M059J (cell line): ENCODE data around the gene PDXP. TPM values are rescaled to one million over a fixed set of nuclear protein-coding genes. Genes with fewer than 3 reads are reported as not detected.

ENCODE experiments used
- DNase-seq: peaks from one replicate; pipeline ENCODE4 v3.0.0-alpha.2; 2012; ENCODE audit warnings: low read depth
- total RNA-seq: library from RNA; depleted of rRNA; stranded (reverse); fragments of >200 nt; shearing (Covaris generic); gene quantifications from 2 replicates; pipeline ENCODE4 v1.2.3, GENCODE V29; 2014

The PDXP gene
- total RNA-seq, 1 experiment from 2014 or later: 32.6 TPM

DNA sequence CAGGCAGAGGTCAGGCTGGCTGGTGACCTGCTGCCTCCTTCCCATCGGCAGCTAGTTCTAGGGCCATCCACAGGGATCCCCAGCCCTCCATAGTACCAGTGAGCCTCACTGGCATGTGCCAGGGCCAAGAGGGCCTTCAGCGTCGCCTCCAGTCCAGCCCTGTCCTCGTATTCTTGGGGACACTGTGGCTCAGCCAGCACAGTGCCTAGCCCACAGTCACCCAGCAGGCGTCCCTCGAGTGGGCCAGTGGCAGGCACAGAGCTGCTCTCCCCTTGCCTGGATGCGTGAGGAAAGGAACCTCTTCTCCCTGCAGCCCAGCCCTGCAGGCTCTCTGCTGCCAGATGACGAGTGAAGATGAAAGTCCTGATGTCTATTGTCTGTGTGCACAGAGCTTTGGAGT is 29.7 kb upstream of the PDXP start:
- no peak for DNase-seq

DNA sequence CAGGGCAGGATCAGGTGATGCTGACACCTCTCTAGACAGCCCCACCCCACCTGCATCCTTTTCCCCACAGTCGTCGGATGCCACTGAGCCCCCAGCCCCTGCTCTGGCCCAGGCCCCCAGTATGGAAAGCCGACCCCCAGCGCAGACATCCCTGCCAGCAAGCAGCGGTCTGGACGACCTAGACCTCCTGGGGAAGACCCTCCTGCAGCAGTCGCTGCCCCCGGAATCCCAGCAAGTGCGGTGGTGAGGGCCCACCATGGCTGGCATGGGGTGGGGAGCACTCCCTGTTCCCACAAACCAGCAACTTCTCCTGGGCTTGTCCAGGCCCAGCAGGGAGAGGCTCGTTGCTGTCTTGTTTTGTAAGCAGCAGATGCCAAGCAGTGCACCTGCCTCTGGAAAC is 28.6 kb upstream of the PDXP start:
- no peak for DNase-seq

DNA sequence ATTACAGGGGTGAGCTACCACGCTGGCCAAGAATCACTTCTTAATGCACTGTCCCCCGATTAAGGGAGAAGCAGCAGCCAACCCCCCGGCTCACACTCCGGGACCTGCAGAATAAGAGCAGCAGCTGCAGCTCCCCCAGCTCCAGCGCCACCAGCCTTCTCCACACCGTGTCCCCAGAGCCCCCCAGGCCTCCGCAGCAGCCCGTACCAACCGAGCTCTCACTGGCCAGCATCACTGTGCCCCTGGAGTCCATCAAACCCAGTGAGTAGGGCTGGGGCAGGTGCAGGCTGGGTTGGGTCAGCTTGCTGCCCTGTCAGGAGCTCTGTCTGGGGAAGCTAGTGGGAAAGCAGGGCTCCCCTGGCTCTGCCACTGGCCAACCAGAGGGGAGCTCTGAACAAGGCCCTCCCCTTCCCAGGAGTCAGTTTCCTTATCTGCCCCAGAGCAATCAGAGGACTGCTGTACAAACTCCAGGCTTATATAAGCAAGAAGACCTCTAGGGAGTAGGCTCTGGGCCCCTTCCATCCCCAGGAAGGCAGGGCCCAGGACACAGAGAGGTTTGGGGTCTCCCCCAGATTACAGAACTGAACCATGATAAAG is 27.6 kb upstream of the PDXP start:
- DNase-seq: no peak

DNA sequence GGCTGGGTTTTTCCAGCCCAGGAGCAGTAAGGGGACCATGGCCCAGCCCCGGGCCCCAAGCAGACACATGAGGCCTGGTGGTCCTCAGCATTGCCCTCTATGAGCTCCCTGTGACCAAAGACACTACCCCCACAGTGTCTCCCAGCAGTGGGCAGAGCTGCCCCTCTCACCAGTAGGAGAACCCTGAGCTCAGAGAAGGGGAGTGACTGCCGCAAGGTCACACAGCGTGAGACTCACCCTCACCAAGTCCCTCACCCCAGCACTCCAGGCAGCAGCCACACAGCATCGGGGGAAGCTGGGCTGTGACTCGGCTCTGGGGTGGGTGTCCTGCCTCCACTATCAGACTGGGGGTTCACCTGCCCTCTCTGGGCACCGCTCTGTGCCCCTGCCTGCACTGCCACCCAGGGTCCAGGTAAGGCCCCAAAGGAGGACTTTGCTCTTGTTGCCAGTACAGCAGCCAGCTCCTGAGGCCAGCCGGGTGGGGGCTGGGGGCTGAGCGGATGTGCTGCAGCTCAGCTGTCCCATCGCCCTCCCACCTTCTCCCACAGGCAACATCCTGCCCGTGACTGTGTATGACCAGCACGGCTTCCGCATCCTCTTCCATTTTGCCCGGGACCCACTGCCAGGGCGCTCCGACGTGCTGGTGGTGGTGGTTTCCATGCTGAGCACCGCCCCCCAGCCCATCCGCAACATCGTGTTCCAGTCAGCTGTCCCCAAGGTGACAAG is 26.9 kb upstream of the PDXP start:
- DNase-seq: no peak

DNA sequence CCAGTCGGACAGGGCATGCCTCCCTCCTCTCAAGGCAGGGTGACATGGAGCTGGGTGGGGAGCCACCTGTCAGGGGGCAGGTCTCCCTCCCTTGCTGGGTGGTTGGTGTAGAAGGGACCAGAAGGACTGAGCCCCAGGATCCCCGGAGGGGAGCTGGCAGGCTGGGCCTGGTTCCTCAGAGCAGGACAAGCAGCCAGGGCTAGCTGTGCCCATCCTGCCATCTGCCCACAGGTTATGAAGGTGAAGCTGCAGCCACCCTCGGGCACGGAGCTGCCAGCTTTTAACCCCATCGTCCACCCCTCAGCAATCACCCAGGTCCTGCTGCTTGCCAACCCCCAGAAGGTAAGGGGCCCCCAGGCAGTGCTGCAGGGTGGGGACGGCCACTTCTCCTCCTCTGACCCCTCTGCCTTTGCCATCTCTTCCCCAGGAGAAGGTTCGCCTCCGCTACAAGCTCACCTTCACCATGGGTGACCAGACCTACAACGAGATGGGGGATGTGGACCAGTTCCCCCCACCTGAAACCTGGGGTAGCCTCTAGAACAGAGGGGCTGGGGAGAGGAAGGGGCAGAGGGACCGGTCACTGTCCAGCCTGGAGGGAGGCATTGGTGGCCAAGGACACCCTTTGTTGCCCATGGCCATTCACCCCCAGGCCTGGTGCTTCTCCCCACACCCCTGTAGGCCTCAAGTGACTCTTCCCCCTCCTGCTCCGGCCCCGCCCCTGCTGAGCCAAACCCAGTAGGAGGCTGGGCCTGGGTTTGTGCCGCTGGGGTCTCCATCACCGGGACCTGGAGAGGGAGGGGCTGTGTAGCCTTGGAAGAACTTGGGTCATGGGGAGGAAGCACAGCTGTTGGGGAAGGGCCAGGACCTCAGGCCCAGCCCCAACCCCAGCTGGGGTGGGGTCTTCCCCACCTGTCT is 26.1 kb upstream of the PDXP start:
- DNase-seq: no peak

DNA sequence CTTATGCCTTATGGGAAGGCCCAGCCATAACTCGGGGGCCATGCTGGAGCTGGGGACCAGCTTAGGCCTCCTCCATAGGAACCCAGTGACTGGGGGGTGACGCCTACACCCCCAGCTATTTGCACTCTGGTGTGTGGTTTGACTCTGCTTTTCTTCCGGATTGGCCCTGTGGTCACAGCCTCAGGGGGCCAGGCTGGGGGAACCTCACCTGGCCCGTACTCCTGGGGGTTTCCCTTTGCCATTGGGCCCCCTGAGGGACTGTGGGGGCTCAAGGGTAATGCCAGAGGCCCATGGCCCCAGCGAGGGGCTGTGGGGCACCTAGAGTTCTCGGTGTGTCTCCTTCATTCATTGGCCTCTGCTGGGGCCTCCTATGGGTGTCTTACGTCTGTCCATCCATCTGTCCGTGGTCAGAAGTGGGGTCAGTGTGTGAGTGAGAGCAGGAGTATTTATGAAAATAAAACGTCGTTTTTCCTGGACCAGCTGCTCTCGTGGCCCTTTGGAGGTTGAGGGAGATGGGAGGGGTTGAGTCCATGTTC is 25.4 kb upstream of the PDXP start:
- no peak for DNase-seq

DNA sequence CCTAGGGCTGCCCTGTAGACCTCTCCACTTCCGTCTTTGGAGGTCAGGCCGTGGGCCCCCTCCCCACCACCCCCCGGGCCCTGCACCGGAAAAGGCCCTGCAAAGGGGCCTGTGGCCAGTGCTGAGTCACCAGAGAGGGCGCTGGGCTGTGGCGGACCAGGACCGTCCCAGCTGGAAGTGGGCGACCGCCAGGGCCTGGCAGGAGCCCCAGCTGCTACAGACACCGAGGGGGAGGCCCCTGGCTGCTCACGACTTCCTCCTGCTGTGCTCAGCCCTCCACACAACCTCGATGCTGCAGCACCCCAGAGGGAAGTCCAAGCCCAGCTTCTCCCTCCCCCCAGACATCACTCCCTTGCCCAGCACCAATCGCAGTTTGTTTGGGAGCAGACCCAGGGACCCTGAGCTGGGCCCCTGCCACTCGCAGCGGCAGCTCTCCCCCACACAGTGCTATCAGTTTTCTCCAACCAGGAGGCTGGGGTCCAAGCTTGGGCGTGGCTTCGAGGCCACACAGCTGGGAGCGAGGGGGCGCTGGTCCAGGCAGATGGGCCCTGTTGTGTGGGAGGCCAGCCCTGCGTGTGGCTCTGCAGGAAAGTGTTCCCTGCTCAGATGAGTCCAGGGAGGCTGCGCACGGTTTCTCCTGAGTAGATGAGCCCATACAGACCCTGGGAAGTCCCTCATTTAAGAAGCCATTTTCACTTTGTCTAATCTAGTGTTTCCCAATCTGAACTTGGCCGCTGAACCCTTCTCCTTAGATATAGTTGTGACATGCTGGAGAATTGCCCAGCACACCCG is 24.7 kb upstream of the PDXP start:
- peak; percentile 81 for DNase-seq

DNA sequence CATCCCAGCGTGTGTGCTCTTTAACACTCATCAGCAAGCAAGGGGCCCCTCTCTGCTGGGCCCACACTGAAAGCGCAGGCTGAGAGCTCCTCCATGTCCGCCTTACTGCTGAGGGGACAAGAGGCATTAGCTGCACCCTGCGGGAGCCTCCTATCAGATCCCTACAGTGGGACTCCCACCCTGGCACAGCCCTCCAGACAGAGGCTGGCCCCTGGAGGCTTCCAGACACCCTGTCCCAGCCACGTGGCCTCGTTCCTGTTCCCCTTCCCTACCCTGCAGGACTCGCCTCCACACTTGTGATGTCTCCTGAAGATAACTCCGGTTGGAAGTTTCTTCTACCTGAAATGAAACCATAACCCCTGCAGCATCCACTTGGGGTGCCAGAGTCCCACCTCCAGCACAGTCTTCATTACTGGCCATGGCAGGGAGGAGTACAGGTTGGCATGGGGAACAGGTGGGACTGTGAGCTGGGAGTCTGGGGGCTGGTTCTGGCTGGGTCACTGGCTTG is 24.1 kb upstream of the PDXP start:
- peak; percentile 14 for DNase-seq

DNA sequence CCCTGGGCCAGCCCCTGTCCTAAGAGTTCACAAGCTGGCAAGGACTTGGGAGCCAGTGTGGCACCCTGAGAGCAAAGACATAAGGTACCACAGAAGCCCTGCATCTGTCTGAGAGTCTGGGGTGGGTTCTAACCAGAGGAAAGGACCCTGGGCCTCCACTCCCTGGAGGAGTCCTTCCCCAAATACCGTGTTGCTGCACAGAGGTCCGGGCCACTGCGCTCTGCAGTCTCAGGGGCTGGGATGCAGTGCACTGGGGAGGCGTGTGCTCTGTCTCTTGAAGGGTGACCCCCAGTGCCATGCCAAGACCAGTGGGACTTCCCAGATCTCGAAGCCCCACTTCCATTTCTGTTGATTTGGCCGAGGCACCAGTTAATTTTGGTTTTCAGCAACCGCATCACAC is 23.4 kb upstream of the PDXP start:
- DNase-seq: no peak

DNA sequence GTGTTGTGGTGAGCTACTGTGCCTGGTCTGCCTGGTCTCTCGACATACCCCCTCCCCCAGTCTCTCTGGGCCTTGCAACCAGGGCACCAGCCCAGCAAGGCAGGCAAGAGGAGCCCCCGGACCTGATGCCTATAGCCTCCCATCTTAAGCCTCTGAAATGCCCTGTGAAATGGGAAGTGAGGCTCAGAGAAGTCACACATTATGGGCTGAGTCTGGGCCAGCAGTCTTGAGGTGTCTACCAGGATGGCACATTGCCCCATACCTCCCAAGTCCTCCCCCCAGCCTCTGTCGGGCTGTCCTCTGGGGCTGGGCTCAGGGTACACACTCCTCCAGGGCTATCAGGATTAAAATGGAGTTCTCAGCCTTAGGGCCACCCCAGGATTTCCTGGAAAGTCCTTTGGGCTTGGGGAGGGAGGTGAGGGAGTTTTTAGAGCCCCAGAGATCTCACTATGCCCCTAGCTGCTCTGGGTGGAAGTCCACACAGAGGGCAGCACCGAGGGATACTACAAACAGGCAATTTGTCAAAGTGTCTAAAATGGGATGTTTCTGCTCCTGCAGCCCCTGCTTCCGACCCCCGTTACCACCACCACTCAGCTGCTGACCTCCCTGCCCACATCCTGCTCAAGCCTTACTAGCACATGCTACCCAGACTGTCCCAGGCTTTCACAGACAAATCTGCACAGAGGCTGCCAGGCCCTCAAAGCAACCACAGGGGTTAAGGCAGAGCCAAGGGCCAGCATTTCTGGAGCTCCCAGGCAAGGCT is 22.2 kb upstream of the PDXP start:
- DNase-seq: peak; percentile 83

DNA sequence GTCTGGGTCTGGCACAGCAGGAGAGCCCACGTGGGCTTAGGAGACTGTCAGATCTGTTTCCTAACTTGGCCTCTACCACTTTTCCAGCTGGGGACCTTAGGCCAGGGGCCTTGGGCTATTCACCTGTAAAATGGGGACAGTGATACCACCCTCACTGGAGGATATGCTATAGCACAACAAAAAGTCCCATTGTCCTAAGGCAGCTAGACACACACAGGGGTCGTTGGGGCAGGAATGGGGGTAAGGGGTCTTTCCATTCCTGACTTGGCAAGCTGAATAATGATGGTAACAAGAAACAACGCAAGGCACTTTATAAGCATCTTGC is 21.6 kb upstream of the PDXP start:
- no peak for DNase-seq

DNA sequence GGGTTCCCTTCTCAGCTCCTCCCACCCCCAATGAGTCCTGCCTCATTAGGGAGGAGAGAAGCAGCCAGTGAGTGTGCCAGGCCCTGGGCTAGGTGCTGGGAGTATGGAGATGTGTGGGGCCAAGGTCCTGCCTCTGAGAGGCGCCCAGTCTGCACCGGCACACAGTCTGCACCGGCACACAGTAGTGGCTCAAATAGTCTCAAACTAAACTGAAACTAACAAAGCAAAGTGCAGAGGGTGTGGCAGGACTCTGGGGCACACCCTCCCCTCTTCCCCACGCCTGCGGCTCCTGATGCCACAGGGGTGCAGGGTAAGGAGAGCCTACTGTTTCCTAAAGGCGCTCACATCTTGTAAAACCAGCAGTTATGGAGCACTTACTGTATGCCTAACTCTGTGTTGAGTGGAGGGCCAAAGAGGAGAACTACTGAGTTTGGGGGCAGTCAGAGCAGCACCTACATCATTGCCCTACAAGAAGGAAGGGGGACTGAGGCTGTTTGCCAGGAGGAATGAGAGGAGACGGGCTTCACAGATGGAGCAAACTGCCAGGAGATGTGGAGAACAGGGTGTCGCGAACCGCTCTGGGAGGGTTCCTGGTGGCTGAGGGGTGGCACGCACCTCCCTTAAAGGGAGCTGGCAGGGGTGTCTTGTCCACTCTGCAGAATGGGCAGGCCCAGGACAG is 20.0 kb upstream of the PDXP start:
- DNase-seq: no peak

DNA sequence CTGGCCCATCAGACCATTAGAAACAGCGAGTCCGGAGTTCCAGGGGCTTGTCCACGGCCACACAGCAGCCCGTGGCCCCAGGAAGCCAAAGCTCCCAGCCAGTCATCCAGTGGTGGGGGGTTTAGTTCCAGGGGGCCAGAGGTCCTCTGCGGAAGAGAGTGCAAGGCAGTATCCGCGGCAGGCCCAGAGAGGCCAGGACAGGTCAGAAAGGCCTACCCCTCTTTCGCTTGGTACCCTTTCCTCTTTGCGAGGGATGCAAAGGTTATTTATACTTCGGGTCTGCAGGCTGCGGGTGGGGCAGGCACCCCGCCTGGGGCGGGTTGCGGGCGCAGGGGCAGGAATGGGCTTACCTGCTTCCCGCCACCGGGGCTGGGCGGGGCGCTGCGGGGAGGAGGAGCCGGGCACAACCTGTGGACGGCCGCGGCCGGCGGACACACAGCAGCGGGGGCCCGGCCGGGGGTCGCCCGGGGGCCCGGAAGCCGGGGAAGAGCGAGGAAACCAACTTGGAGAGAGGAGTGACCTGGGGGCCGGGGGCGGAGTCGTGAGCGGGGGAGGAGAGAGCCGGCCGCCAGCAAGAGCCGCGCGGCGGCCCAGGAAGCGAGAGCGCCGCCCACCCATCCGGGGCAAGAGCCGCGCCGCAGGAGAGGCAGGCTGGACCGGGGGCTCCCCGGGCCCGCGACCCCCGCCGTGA is 19.3 kb upstream of the PDXP start, which contains the start of gene SH3BP1:
Gene SH3BP1, plus strand, starts transcription at position 600 of the 691 bp plus-strand sequence. CDS start 119 bp downstream, outside the sequence.
- DNase-seq: no peak

DNA sequence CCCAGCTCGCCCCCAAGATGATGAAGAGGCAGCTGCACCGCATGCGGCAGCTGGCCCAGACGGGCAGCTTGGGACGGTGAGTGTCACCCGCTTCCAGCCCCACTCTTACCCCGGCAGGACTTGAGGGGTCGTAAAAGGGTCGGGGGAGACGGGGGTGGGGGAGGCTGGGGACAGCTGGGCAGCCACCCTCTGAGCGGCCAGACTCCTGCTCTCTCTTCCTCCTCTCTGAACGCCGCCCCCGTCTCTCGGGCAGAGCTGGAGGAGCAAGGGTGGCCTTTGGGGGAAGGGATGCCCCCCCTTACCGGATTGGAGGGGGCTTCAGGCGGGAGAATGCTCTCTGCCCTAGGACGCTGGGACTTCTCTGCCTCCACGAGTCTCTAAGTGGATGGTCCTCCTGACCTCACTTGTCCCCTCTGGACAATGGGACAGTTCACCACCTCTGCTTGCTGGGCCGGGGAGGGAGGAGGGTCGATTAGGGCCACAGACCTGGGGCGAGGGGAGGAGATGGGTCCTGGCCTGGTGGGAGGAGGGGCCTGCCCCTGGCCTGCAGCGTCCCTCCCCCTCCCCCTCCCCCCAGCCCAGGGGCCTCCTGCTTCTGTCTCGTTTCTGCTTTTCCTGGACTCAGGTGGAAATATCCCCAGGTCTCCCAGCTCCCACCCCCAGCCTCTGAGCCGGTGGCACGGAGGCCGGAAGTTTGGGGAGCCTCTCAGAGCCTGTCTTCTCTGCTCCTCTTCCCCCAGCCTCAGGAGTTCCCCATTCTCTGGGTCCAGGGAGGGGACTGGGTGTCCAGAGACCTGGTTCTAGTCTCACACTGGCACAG is 18.5 kb upstream of the PDXP start:
- DNase-seq: no peak

DNA sequence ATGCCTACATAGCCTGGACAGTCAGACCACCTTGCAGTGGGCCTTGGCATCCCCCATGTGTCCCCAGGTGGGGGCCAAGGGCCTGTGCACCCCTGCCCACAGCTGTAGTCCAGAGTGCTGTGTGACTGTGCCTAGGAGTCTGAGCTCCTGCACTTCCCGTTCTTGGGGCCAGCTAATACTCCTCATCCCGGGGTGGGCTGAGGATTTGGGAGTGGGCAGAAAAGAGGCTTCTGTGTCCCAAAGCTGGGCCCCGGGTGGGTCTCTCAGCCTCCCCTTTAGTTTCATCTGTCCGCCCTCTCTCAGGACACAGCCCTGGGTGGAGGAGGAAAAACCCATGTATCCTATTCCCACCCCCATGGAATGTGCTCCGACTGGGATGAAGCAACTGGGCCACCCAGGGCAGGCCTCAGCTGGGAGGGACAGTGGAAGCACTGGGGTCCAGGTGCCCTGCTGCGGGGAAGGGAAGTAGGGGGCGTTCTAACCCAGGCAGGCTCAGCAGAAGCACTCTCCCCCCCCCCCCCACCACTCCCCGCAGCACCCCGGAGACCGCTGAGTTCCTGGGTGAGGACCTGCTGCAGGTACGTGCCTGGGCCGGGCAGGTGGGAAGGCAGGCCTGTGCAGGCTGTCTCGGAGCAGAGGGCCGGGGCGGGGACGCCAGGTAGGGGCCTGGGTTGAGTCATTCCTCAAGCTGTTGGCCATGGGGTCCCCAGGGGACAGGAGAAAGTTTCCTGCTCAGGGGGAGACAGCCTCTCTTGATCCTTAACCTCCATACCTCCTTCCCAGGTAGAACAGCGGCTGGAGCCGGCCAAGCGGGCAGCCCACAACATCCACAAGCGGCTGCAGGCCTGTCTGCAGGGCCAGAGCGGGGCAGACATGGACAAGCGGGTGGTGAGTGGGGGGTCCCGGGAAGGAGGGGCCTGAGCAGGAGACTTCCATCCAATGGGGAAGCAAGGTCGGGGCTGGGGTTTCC is 17.6 kb upstream of the PDXP start:
- no peak for DNase-seq

DNA sequence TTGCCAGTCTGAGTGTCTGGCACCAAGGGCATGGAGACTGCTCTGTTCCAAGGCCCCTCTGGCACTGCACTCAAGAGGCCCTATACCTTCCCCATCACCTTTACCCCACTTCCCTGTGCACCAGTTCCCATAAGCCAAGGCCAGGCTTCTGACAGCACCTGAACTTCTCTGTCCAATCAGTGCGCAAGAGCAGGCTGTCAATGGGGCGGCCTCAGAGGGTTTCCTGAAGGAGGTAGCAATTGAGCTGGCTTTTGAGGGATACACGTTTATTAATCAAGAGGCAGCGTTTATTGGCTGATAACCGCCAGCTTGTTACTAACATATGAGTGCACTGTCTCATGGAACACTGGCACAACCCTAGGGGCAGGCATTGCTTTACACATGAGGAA is 17.0 kb upstream of the PDXP start:
- no peak for DNase-seq

DNA sequence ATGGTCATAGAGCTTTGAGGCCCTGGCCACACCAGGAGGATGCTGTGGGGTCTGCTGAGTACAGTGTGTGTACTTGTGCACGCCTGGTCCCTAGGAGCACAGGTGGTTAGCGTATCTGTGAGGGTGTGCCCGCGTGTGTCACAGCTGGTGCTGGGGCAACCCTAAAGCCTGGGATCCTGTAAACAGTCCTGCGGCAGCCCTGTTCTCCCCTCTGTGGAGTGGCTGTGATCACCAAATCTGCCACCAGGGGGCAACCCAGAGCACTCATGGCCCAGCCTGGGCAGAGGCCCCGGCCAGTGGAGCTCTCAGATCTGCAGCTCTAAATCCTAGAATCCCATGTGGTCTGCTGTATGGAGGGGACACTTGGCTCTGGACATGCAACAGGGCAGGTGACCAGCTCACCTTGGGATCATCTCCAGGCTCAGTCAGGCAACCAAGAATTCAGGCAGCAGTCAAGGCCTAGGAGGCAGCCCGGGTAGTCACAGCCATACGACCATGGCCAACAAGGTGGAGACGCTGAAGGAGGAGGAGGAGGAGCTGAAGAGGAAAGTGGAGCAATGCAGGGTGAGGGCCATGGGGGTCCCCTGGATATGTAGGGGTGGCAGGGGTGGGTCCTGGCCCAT is 15.2 kb upstream of the PDXP start:
- peak; percentile 62 for DNase-seq
